Lung (tissue), 12 donors: ENCODE measurements around the gene MYO9A. TPM values are rescaled to one million over a fixed set of nuclear protein-coding genes. Genes with fewer than 3 reads are reported as not detected.

Experiments
- ATAC-seq: fragments of 200-7000 bp; cut with Tn5 transposase; one replicate; pipeline ENCODE4 v1.9.1; 2020; ENCODE audit warnings: moderate number of reproducible peaks; ENCODE audit not compliant: insufficient read depth, low FRiP score
- DNase-seq, 3 donors: peaks; one replicate each; pipeline ENCODE4 v3.0.0-alpha.2; 2013 to 2017
- H3K27ac ChIP-seq, 2 donors: one replicate each; pipeline ENCODE4 v1.5.1; 2013; ENCODE audit warnings: mild to moderate bottlenecking in 2 of 2, moderate library complexity in 2 of 2, control low read depth in 1 of 2, inconsistent platforms in 1 of 2, low read depth in 1 of 2, low read length in 1 of 2
- H3K27me3 ChIP-seq, 3 donors: one replicate each; pipeline ENCODE4 v1.5.1; 2013; ENCODE audit warnings: low read length in 2 of 3; ENCODE audit not compliant: control insufficient read depth in 3 of 3, insufficient read depth in 3 of 3
- H3K36me3 ChIP-seq, 4 donors: one replicate each; pipeline ENCODE4 v1.5.1; 2013; ENCODE audit warnings: low read length in 4 of 4, mild to moderate bottlenecking in 1 of 4, moderate library complexity in 1 of 4; ENCODE audit not compliant: control insufficient read depth in 4 of 4, insufficient read depth in 4 of 4
- H3K4me1 ChIP-seq, 5 donors: one replicate each; pipeline ENCODE4 v1.5.1; 2013; ENCODE audit warnings: low read length in 5 of 5, mild to moderate bottlenecking in 2 of 5, moderate library complexity in 1 of 5; ENCODE audit not compliant: control insufficient read depth in 5 of 5, insufficient read depth in 5 of 5
- H3K4me3 ChIP-seq: one replicate; pipeline ENCODE4 v1.5.1; 2013; ENCODE audit warnings: mild to moderate bottlenecking, control low read depth, moderate library complexity
- H3K9ac ChIP-seq, 2 donors: one replicate each; pipeline ENCODE4 v1.5.1; 2013; ENCODE audit warnings: low read length in 2 of 2, control low read depth in 1 of 2; ENCODE audit not compliant: insufficient read depth in 1 of 2
- H3K9me3 ChIP-seq, 4 donors: one replicate each; pipeline ENCODE4 v1.5.1; 2013; ENCODE audit warnings: low read length in 3 of 4, mild to moderate bottlenecking in 1 of 4, moderate library complexity in 1 of 4; ENCODE audit not compliant: control insufficient read depth in 4 of 4, insufficient read depth in 3 of 4
- CTCF ChIP-seq: IDR thresholded peaks from 2 replicates; pipeline ENCODE4 v1.5.1; 2012; ENCODE audit warnings: mild to moderate bottlenecking; ENCODE audit errors: control extremely low read depth, extremely low read depth
- WGBS, 2 donors: extraction: QIAGEN DNeasy Blood & Tissue Kit; methylation state at CpG; one replicate each; pipeline ENCODE4 v1.1.7; 2013; 5-methylcytosine and 5-hydroxymethylcytosine counted together
- polyA plus RNA-seq, 2 donors: library from polyadenylated mRNA; stranded (reverse); fragments of 200-250 nt; gene quantifications; one replicate each; pipeline ENCODE4 v1.2.1, GENCODE V29; 2013
- total RNA-seq, 2 donors: library from RNA; depleted of rRNA in 1 of 2; stranded (reverse); fragments of >200 nt in 1 of 2; gene quantifications; one replicate each; pipeline ENCODE4 v1.2.1, GENCODE V29; 2014 to 2021
- donor health status: control.
- donor health status: control.
- donor health status: Bipolar disorder and iron deficiency.
- donor health status: healthy.
- donor health status: DM: yes; HTN: yes; CAD: no.

The MYO9A gene
- total and polyA plus RNA-seq, 4 donors, result 4.5 to 173 (median 34.4) TPM

DNA sequence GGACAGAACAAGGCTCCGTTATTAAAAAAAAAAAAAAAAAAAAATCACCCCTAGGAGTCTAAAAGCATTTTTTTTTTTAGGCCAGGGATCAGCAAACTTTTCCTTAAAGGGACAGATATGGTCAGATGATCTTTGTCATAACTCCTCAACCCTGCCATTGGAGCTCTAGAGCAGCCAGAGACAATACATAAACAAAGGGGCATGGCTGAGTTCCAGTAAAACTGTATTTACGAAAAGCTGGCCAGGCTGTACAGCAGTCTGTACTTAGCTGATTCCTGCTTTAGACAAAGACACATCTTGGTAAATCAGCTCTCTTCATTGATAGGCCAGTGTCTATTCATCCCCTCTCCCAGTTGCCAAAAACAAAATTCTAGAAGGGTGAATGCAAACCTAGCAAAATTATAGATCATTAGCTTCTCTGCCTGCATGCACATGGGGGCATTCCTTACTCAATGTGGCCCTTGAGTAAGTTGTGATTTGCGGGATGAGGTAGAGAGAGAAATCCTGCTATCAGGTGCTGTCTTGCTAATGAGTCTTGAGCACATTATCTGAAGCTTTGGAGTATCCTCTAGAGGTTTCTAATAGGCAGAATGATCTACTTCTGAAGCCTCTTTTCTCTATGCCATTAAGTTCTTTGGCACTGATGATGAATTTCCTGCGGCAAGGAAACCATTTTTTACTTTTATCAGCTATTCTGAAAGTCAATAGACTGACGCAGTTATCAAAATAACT, 35.5 kb upstream of the MYO9A start:
- TF ChIP-seq CTCF, result no peak
- Histone ChIP-seq H3K27ac (peak overlapping the region in 1 of 2 donors; percentile 31), H3K9me3 (no peaks in the 10 kb centered on the region), H3K9ac (no peak overlapping the region), H3K27me3 (no peaks in the 10 kb centered on the region), H3K36me3 (no peaks in the 10 kb centered on the region), H3K4me3 (no peak overlapping the region), H3K4me1 (peaks cover 0 to 27% (median 6%) of the 10 kb centered on the region in 5 donors)
- ATAC-seq (no peak), DNase-seq (peak; percentile 55 to 88 (median 85))
- WGBS, 2 donors, result 55 to 75% methylated on average over 5 of the region's 5 CpGs

DNA sequence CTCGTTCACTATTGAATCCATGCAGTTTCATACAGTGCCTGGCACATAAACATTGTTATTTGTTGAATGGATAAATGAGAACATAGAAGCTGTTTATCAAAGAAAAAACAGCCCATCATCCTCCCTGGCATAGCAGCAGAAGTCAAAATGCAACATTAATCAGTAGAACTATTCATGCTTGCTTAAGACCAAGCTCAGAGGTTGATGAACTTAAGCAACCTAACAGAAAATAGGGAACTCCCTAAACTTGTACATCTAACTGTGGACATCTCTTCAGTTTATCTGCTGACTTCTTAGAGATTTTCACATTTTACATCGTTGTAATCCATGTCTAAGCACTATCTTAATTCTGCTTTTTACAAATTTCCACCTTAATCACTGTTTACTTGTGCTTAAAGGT, 29.5 kb upstream of the MYO9A start:
- Histone ChIP-seq H3K27me3 (no peaks in the 10 kb centered on the region), H3K9ac (no peak overlapping the region), H3K4me1 (peaks cover 0 to 3% (median 0%) of the 10 kb centered on the region in 5 donors), H3K36me3 (no peaks in the 10 kb centered on the region), H3K9me3 (no peaks in the 10 kb centered on the region), H3K27ac (no peak overlapping the region), H3K4me3 (no peak overlapping the region)
- ATAC-seq (no peak), DNase-seq (no peak)
- 74 to 87% methylated on average over 2 of the region's 2 CpGs for WGBS, 2 donors
- TF ChIP-seq CTCF, result no peak

DNA sequence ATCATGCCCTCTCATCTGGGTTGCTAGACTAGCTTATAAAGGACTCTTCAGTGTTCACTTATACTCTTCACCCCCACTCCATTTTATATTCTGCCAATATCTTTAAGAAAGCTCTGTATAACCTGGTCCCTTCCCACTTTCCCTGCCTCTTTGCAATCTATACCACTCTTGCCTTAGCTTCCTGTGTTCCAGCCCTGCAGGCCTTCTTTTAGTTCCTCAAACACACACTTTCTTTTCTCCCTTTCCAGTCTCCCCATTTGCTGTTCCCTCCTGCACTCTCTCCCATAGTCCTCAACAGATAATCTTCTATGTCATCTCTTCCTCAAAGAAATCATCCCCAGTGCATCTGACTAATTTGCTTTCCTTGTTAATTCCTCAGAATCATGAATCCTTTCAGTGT, 29.0 kb upstream of the MYO9A start:
- Histone ChIP-seq H3K9me3 (no peaks in the 10 kb centered on the region), H3K36me3 (no peaks in the 10 kb centered on the region), H3K27me3 (no peaks in the 10 kb centered on the region), H3K9ac (no peak overlapping the region), H3K4me1 (peaks cover 0 to 6% (median 0%) of the 10 kb centered on the region in 5 donors), H3K4me3 (no peak overlapping the region), H3K27ac (no peak overlapping the region)
- DNase-seq (no peak), ATAC-seq (no peak)
- TF ChIP-seq CTCF, result no peak

GRCh38 chr15:72146221-72146620, 28.3 kb upstream of the MYO9A start:
- Histone ChIP-seq H3K4me3 (no peak overlapping the region), H3K27me3 (no peaks in the 10 kb centered on the region), H3K9ac (no peak overlapping the region), H3K27ac (no peak overlapping the region), H3K36me3 (no peaks in the 10 kb centered on the region), H3K9me3 (no peaks in the 10 kb centered on the region), H3K4me1 (peaks cover 0 to 9% (median 0%) of the 10 kb centered on the region in 5 donors)
- DNase-seq (no peak), ATAC-seq (no peak)
- 87 to 95% methylated on average over 3 of the region's 3 CpGs for WGBS, 2 donors
- TF ChIP-seq CTCF, result no peak
